Measurements from ENCODE around the gene VPS13D. TPM values are rescaled to one million over a fixed set of nuclear protein-coding genes. Genes with fewer than 3 reads are reported as not detected.

VPS13D gene
- total RNA-seq, 4 donors from 2014 or later = 88.3 to 123 (median 113) TPM

GRCh38 chr1:12524266-12524665 lies 294.4 kb downstream of the VPS13D start:
- H3K27me3 ChIP-seq = no peaks in the 10 kb centered on the region
- no peak overlapping the region for H3K4me3 ChIP-seq
- no peak overlapping the region for H3K27ac ChIP-seq
- no peaks in the 10 kb centered on the region for H3K36me3 ChIP-seq
- H3K9me3 ChIP-seq = no peaks in the 10 kb centered on the region
- TF ChIP-seq POLR2A (IDR thresholded peaks at IDR 0.05) (no peak), CTCF (IDR thresholded peaks at IDR 0.05) (no peak)
- DNase-seq = peak in 1 of 3 donors; percentile 34
- peaks cover 0 to 39% (median 0%) of the 10 kb centered on the region in 4 donors for H3K4me1 ChIP-seq

DNA sequence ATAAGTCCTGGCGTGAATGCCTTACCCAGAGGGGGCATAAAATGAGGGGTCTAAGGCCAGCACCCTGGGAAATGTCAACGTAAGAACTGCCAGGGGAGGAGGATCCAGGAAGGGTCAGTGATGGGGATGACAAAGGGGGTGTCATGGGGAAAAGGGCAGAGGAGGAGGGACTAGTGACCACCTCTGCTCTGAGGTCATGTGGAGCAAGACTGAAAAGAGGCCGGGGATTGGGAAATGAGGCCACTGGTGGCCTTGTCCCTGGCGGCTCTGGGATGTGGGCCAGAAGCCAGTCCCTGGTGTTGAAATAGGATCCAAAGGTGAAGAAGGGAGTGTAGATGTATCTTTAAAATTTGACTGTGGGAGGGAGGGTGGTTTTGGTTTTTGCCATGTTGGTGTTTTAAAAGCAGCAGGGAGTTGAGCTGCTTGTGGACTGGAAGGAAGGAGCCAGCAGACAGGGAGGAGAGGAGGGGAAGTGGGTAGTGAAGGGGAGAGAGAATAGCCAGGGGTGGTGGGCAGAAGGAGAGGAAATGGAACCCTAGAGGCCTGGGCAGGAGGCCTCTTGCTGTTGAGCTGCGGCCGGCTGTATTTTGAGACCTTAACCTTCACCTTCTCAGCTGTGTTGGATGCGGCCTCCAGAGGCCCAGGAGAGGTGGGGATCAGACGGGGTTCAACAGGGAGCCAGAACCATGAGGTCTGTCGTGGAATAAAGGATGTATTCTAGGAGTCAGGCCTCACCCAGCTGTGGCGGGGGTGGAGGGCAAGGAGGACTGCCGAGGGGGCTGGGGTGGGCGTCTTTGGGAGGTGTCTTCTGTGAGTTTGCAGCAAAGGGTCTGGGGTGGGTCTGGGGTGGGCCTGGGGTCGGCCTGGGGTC lies 295.7 kb downstream of the VPS13D start:
- TF ChIP-seq CTCF (IDR thresholded peaks at IDR 0.05) (no peak), POLR2A (IDR thresholded peaks at IDR 0.05) (no peak)
- Histone ChIP-seq H3K36me3 (no peaks in the 10 kb centered on the region), H3K27ac (peak overlapping the region in 1 of 4 donors; percentile 62), H3K4me3 (no peak overlapping the region), H3K9me3 (no peaks in the 10 kb centered on the region), H3K4me1 (peaks cover 0 to 44% (median 0%) of the 10 kb centered on the region in 4 donors), H3K27me3 (no peaks in the 10 kb centered on the region)
- DNase-seq = peak in 1 of 3 donors; percentile 68

DNA sequence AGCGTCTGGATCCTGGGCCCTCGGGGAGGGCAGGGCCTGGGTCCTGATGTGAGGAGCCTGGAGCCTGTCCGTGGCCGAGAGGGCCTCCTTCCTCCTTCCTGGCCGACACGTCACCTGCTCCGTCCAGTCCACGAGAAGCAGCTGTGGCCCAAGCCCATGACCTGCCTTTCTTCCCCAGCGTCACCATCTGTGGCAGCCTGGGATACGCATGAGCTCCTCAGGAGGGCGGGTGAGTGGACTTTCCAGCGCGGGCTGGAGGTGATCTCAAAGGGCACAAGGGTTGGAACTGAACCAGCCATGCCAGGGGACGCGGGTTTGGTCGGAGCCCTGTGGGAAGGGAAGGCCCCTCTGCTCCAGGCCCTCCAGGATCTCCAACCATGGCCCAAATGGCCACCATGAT lies 297.7 kb downstream of the VPS13D start:
- DNase-seq = peak in 1 of 3 donors; percentile 44
- no peaks in the 10 kb centered on the region for H3K9me3 ChIP-seq
- H3K4me3 ChIP-seq = no peak overlapping the region
- H3K27me3 ChIP-seq = no peaks in the 10 kb centered on the region
- no peak for TF ChIP-seq CTCF (IDR thresholded peaks at IDR 0.05)
- no peak for TF ChIP-seq POLR2A (IDR thresholded peaks at IDR 0.05)
- no peaks in the 10 kb centered on the region for H3K36me3 ChIP-seq
- H3K4me1 ChIP-seq = peaks cover 0 to 44% (median 0%) of the 10 kb centered on the region in 4 donors
- H3K27ac ChIP-seq = peak overlapping the region in 3 of 4 donors; percentile 0 to 79 (median 32)

- peak in 2 of 3 donors; percentile 87 to 90 for DNase-seq
- TF ChIP-seq CTCF (IDR thresholded peaks at IDR 0.05) = no peak
- no peak for TF ChIP-seq POLR2A (IDR thresholded peaks at IDR 0.05)
- Histone ChIP-seq H3K27ac (peak overlapping the region in 3 of 4 donors; percentile 0 to 79 (median 32)), H3K9me3 (no peaks in the 10 kb centered on the region), H3K36me3 (no peaks in the 10 kb centered on the region), H3K4me1 (peaks cover 0 to 44% (median 0%) of the 10 kb centered on the region in 4 donors), H3K27me3 (no peaks in the 10 kb centered on the region), H3K4me3 (peak overlapping the region in 1 of 4 donors; percentile 6)
Observed at GRCh38 chr1:12528021-12528852, 298.4 kb downstream of the VPS13D start.

DNA sequence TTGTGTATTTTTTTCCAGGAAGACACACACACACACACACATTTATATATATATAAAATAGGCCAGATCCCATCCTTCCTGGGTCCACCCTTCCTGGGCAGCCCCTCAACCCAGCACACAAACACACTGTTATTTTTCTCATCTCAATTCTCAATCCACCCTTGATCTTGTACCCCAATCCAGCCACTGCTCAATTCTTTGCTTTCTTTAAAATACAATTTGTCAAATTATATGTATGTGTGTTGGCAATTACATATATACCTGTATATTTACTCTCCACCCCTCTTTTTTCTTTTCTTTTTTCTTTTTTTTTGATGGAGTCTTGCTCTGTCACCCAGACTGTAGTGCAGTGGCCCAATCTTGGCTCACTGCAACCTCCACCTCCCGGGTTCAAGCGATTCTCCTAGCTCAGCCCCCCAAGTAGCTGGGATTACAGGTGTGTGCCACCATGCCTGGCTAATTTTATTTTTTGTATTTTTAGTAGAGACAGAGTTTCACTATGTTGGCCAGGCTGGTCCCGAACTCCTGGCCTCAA lies 299.9 kb downstream of the VPS13D start:
- Histone ChIP-seq H3K27me3 (no peaks in the 10 kb centered on the region), H3K4me3 (no peak overlapping the region), H3K4me1 (peaks cover 0 to 44% (median 0%) of the 10 kb centered on the region in 4 donors), H3K9me3 (no peaks in the 10 kb centered on the region), H3K36me3 (no peaks in the 10 kb centered on the region), H3K27ac (peak overlapping the region in 1 of 4 donors; percentile 65)
- TF ChIP-seq POLR2A (IDR thresholded peaks at IDR 0.05) (no peak), CTCF (IDR thresholded peaks at IDR 0.05) (no peak)
- peak in 1 of 3 donors; percentile 29 for DNase-seq

All from Peyer's patch (tissue), 4 donors.